IMR-90 (cell line): ENCODE measurements around the gene CFAP97D2. TPM values are rescaled to one million over a fixed set of nuclear protein-coding genes. Genes with fewer than 3 reads are reported as not detected.

Experiments used
- ATAC-seq: fragments of 200-7000 bp; cut with Tn5 transposase; 2 replicates; pipeline ENCODE4 v1.9.1; 2020; ENCODE audit warnings: low read depth, mild to moderate bottlenecking, moderate library complexity
- BruUV-seq: library from RNA; stranded (reverse); fragments of 400-500 nt; replicated peaks from 2 replicates; lab custom pipeline; 2021; lab: Mats Ljungman, UMichigan
- CTCF ChIA-PET: fragments of 300-600 bp; formaldehyde crosslinking; extraction: SDS; loops from one replicate; lab custom pipeline; 2021; ENCODE audit warnings: antibody characterized with exemption; lab: Yijun Ruan, JAX
- POLR2A ChIA-PET: fragments of 300-600 bp; sonication (Branson Sonifier 250); formaldehyde crosslinking; loops from one replicate; lab custom pipeline; 2022; ENCODE audit warnings: antibody characterized with exemption; ENCODE audit not compliant: unreplicated experiment; lab: Charles Lee
- DNase-seq: peaks from one replicate; pipeline ENCODE4 v3.0.0; 2013
- H2AFZ ChIP-seq: replicated peaks from 2 replicates; pipeline ENCODE3; 2013; ENCODE audit warnings: low read length, mild to moderate bottlenecking; ENCODE audit not compliant: poor library complexity
- H2AK5ac ChIP-seq: 2 replicates; pipeline ENCODE4 v1.6.1; 2013; ENCODE audit warnings: low read depth, low read length, inconsistent platforms
- H2AK9ac ChIP-seq: replicated peaks from 2 replicates; pipeline ENCODE3; 2013; ENCODE audit warnings: mild to moderate bottlenecking, low read depth, low read length, moderate library complexity; ENCODE audit not compliant: poor library complexity
- H2BK120ac ChIP-seq: 2 replicates; pipeline ENCODE4 v1.6.1; 2013; ENCODE audit warnings: low read depth, low read length, inconsistent platforms
- H2BK15ac ChIP-seq: 3 replicates; pipeline ENCODE4 v1.6.1; 2013; ENCODE audit warnings: low read depth, low read length, inconsistent platforms
- H2BK20ac ChIP-seq: 2 replicates; pipeline ENCODE4 v1.6.1; 2013; ENCODE audit warnings: low read depth, mild to moderate bottlenecking, inconsistent platforms, low read length, moderate library complexity
- H2BK5ac ChIP-seq: 2 replicates; pipeline ENCODE4 v1.6.1; 2013; ENCODE audit warnings: mild to moderate bottlenecking, low read depth, low read length, inconsistent platforms; ENCODE audit not compliant: poor library complexity, severe bottlenecking
- H3K14ac ChIP-seq: replicated peaks from 2 replicates; pipeline ENCODE4 v1.6.1; 2013; ENCODE audit warnings: low read depth, low read length, inconsistent platforms
- H3K18ac ChIP-seq: 2 replicates; pipeline ENCODE4 v1.6.1; 2013; ENCODE audit warnings: low read depth, low read length, control low read depth
- H3K23ac ChIP-seq: 2 replicates; pipeline ENCODE4 v1.6.1; 2013; ENCODE audit warnings: low read depth, low read length, inconsistent platforms
- H3K27ac ChIP-seq: 2 replicates; pipeline ENCODE4 v1.5.1; 2013; ENCODE audit warnings: mild to moderate bottlenecking, control low read depth, low read length; ENCODE audit not compliant: insufficient read depth
- H3K27me3 ChIP-seq: 2 replicates; pipeline ENCODE4 v1.6.1; 2013; ENCODE audit warnings: low read length; ENCODE audit not compliant: control insufficient read depth, insufficient read depth
- H3K36me3 ChIP-seq: 2 replicates; pipeline ENCODE4 v1.6.1; 2013; ENCODE audit warnings: low read length, mixed read lengths; ENCODE audit not compliant: control insufficient read depth, insufficient read depth
- H3K4ac ChIP-seq: 2 replicates; pipeline ENCODE4 v1.6.1; 2013; ENCODE audit warnings: low read depth, low read length, inconsistent platforms
- H3K4me1 ChIP-seq: 2 replicates; pipeline ENCODE4 v1.6.1; 2013; ENCODE audit warnings: low read length, mixed read lengths; ENCODE audit not compliant: control insufficient read depth, insufficient read depth
- H3K4me2 ChIP-seq: 2 replicates; pipeline ENCODE4 v1.6.1; 2013; ENCODE audit warnings: low read depth, mild to moderate bottlenecking, control low read depth, low read length, moderate library complexity
- H3K4me3 ChIP-seq: 2 replicates; pipeline ENCODE4 v1.5.1; 2013; ENCODE audit warnings: low read depth, mild to moderate bottlenecking, control low read depth, low read length, moderate library complexity; ENCODE audit not compliant: insufficient read depth
- H3K56ac ChIP-seq: 2 replicates; pipeline ENCODE4 v1.6.1; 2013; ENCODE audit warnings: low read length, inconsistent platforms; ENCODE audit not compliant: insufficient read depth; ENCODE audit errors: extremely low read depth
- H3K79me1 ChIP-seq, 2 experiments: 2 replicates each; pipeline ENCODE4 v1.6.1; 2013; ENCODE audit warnings: low read length in 2 of 2, inconsistent platforms in 1 of 2, low read depth in 1 of 2
- H3K9ac ChIP-seq: 2 replicates; pipeline ENCODE4 v1.6.1; 2013; ENCODE audit warnings: low read depth, low read length, control low read depth
- H3K9me1 ChIP-seq: 2 replicates; pipeline ENCODE4 v1.6.1; 2013; ENCODE audit warnings: low read length, inconsistent platforms; ENCODE audit not compliant: insufficient read depth
- H3K9me3 ChIP-seq: 2 replicates; pipeline ENCODE4 v1.6.1; 2013; ENCODE audit warnings: low read length; ENCODE audit not compliant: control insufficient read depth, insufficient read depth
- H4K20me1 ChIP-seq: 2 replicates; pipeline ENCODE4 v1.6.1; 2013; ENCODE audit warnings: low read length, inconsistent platforms; ENCODE audit not compliant: insufficient read depth
- H4K5ac ChIP-seq: 2 replicates; pipeline ENCODE4 v1.6.1; 2013; ENCODE audit warnings: mild to moderate bottlenecking, low read depth, low read length, control low read depth
- H4K8ac ChIP-seq, 2 experiments: 2 replicates each; pipeline ENCODE4 v1.6.1; 2013; ENCODE audit warnings: low read depth in 2 of 2, low read length in 2 of 2, control low read depth in 1 of 2, inconsistent platforms in 1 of 2
- H4K91ac ChIP-seq: 2 replicates; pipeline ENCODE4 v1.6.1; 2013; ENCODE audit warnings: low read depth, low read length, inconsistent platforms; ENCODE audit not compliant: insufficient read depth
- CTCF ChIP-seq: conservative IDR thresholded peaks from 2 replicates; pipeline ENCODE4 v1.5.1; 2012; ENCODE audit warnings: mild to moderate bottlenecking, low read depth, low read length, improper control_type of control experiment
- MAFK ChIP-seq: IDR thresholded peaks from 2 replicates; pipeline ENCODE4 v1.6.1; 2012; ENCODE audit warnings: low read depth, low read length, improper control_type of control experiment
- SMC3 ChIP-seq: fragments of 150-350 bp; IDR thresholded peaks from 2 replicates; pipeline ENCODE4 v1.6.1; 2016; ENCODE audit warnings: low read depth, mild to moderate bottlenecking, antibody characterized with exemption, low read length, moderate library complexity
- WGBS, 2 experiments: methylation state at CpG; one replicate each; pipeline versions ENCODE4 v1.1.5 to v1.1.7; 2013; ENCODE audit warnings: missing lambda C conversion rate in 2 of 2; ENCODE audit not compliant: insufficient read length in 1 of 2; ENCODE audit errors: extremely low coverage in 2 of 2; 5-methylcytosine and 5-hydroxymethylcytosine counted together
- dilution Hi-C: fragments of 300-500 bp; cut with HindIII; formaldehyde crosslinking; loops from one replicate; pipeline ENCODE4 v1.14.3; 2018; ENCODE audit warnings: low sequenced_read_pairs; ENCODE audit not compliant: unreplicated experiment
- in situ Hi-C: fragments of 300-500 bp; cut with MboI; formaldehyde crosslinking; loops from 3 replicates; pipeline ENCODE4 v1.14.3; 2019; ENCODE audit warnings: low sequenced_read_pairs, inconsistent platforms, mixed read lengths
- intact Hi-C: fragments of 100-400 bp; cut with micrococcal nuclease; formaldehyde crosslinking; loops from 2 replicates; pipeline ENCODE4 v1.10.0; 2022
- polyA plus RNA-seq, 3 experiments: library from polyadenylated mRNA; depleted of rRNA; stranded (reverse); fragments of >200 nt; gene quantifications; 2 replicates each; pipeline ENCODE4 v1.2.3, GENCODE V29; 2012; ENCODE audit warnings: low replicate concordance in 1 of 3
- total RNA-seq: library from RNA; depleted of rRNA; stranded (reverse); fragments of >200 nt; gene quantifications from 2 replicates; pipeline ENCODE4 v1.2.3, GENCODE V29; 2012

Gene CFAP97D2
- total and polyA plus RNA-seq, 2 of the 4 experiments (the other 2 are of a cell fraction): not detected

DNA sequence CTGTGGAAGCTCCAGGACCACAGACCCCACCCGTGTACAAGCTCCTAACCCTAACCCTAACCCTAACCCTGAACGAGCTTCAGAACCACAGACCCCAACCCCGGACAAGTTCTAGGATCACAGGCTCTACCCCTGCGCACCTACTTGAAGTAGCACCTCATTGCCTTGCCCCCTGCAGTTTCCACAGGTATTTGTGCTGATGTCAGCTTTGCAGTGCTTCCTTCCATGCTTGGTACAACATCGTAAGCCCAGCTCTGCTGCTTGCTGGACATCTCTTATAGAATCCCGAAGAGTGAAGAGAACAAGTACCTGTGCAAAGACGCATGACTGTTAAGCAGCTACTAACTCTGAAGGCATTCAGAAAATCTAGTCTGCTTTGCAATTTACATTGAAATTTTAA lies 34.9 kb downstream of the CFAP97D2 start:
- WGBS, 2 experiments: 87% methylated on average over 6 of the region's 7 CpGs; no CpG with 5 or more reads in 1 of the 2 experiments
- CTCF ChIA-PET: no interaction called here
- intact Hi-C loops: no loop called here

More for the DNA sequence above, 34.9 kb downstream of the CFAP97D2 start:
- Histone ChIP-seq H3K56ac (no peak overlapping the region), H3K14ac (no peak overlapping the region), H2BK20ac (no peak overlapping the region), H3K23ac (no peak overlapping the region), H2AK9ac (no peak overlapping the region), H2BK120ac (no peak overlapping the region), H2AK5ac (no peak overlapping the region), H4K91ac (no peak overlapping the region), H3K18ac (no peak overlapping the region), H2BK5ac (no peak overlapping the region), H4K5ac (no peak overlapping the region), H3K4me1 (0 out of 2 replicates have a peak, but pooled peaks cover 3% of the 10 kb centered on the region), H3K9me3 (no peaks in the 10 kb centered on the region), H3K9me1 (0 out of 2 replicates have a peak, but pooled peaks cover 3% of the 10 kb centered on the region), H3K36me3 (no peaks in the 10 kb centered on the region), H3K9ac (no peak overlapping the region), H3K4me3 (no peak overlapping the region), H3K79me1 (no peaks in the 10 kb centered on the region), H3K4ac (no peak overlapping the region), H3K4me2 (no peak overlapping the region), H2BK15ac (no peak overlapping the region), H2AFZ (no peak overlapping the region), H4K8ac (no peak overlapping the region), H3K27me3 (peaks cover 1% of the 10 kb centered on the region; the same call in 1 of the 2 replicates), H4K20me1 (no peaks in the 10 kb centered on the region), H3K27ac (no peak overlapping the region)
- BruUV-seq: no TSS peak
- DNase-seq: no peak
- in situ Hi-C loops (no loop called here), dilution Hi-C loops (no loop called here)
- POLR2A ChIA-PET: no interaction called here
- TF ChIP-seq MAFK (peak; percentile 48; the same call in 1 of the 2 replicates), CTCF (no peak), SMC3 (no peak)
- no peak for ATAC-seq
